Hematopoietic multipotent progenitor cell treated with erythropoietin and hydrocortisone succinate and interleukin-3 and kit ligand, for 17 days (in vitro differentiated cells): ENCODE data around the gene PPP1R1B.

ENCODE experiments used
- DNase-seq: peaks from one replicate; pipeline ENCODE4 v3.0.0-alpha.2; 2015; ENCODE audit warnings: low spot score

Gene PPP1R1B

DNA sequence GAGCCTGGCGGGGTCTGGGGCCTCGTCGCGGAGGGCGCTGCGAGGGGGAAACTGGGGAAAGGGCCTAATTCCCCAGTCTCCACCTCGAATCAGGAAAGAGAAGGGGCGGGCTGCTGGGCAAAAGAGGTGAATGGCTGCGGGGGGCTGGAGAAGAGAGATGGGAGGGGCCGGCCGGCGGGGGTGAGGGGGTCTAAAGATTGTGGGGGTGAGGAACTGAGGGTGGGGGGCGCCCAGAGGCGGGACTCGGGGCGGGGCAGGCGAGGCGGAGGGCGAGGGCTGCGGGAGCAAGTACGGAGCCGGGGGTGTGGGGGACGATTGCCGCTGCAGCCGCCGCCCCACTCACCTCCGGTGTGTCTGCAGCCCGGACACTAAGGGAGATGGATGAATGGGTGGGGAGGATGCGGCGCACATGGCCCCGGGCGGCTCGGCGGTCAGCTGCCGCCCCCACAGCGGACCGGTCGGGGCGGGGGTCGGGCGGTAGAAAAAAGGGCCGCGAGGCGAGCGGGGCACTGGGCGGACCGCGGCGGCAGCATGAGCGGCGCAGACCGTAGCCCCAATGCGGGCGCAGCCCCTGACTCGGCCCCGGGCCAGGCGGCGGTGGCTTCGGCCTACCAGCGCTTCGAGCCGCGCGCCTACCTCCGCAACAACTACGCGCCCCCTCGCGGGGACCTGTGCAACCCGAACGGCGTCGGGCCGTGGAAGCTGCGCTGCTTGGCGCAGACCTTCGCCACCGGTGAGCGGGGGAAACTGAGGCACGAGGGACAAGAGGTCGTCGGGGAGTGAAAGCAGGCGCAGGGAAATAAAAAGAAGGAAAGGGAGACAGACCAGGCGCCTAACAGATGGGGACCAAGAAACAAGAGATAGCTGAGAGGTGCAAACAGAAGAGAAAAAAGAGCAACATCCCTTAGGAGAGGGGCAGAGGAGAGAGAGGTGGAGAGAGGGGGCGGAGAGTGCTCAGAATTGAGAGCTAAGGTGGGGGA, 41.5 kb downstream of the PPP1R1B start, which contains the start of gene PNMT:
PNMT (plus strand) TSS at position 509 of the 980 bp plus-strand sequence; CDS start at position 532, 23 bp downstream.
- DNase-seq: peak; percentile 38

DNA sequence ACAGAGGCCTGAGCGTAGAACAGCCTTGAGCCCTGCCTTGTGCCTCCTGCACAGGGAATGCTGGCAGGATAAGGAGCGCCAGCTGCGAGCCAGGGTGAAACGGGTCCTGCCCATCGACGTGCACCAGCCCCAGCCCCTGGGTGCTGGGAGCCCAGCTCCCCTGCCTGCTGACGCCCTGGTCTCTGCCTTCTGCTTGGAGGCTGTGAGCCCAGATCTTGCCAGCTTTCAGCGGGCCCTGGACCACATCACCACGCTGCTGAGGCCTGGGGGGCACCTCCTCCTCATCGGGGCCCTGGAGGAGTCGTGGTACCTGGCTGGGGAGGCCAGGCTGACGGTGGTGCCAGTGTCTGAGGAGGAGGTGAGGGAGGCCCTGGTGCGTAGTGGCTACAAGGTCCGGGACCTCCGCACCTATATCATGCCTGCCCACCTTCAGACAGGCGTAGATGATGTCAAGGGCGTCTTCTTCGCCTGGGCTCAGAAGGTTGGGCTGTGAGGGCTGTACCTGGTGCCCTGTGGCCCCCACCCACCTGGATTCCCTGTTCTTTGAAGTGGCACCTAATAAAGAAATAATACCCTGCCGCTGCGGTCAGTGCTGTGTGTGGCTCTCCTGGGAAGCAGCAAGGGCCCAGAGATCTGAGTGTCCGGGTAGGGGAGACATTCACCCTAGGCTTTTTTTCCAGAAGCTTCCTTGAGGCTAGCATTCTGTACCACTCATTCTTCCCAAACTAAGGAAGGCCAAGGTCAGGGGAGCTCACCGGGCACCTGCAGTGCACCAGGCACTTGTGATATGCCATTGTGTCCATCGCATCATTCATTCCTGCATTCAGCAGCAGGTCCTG, 43.4 kb downstream of the PPP1R1B start:
- DNase-seq: no peak

DNA sequence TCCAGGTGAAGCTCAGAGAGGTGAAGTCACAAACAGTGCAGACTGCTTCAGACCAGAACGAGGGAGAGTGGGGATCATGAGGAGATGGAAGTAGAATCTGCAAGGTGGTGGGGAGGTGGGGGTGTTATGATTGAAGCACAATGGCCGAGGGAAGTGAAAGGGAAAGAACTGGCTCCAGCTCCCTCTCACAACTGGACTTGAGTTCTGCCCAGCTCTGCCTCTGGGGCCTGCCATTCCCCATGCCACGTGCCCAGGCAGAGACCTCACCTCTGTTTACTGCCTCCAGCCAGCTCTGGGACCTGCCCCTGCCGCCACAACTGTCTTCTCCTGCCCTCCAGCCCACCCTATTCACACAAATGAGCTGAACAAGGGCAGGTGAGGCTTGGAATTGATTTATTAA, 44.0 kb downstream of the PPP1R1B start:
- no peak for DNase-seq

DNA sequence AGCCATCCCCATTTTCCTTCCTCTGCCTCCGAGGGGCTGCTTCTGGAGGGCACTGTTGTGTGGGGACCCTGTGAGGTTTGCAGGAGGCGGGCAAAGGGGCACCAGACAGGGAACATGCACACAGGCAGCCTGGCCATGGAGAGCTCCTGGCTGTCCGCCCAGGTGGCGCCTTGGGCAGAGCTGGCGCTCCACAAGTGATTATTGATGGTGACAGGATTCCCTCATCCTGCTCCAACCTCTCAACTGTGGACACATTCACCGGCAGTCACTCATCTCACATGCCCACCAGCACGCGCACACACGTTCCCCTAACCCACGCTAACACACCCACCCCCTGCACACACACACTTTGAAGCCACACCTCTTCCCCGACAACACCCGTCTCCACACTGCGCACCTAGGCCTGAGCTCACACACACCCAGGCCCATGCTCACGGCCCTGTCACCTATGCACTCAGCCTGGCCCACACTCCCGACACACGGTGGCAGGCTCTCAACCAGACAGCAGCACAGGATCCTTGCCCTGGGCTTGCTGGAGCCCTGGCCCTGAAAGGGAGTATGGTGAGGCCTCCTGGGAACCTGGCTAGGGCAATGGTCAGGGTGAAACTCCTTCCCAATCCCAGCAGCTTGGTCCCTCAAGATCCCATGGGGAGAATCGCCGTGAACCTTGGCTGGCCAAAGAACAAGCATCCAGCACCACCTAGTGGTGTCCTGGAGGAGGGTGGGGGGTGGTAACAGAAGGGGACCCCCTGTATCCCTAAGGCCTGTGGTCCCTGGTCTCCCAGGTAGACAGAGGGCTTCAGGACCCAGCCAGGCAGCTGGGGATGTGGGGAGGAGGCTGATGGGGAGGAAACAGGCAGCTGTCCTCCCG, 45.1 kb downstream of the PPP1R1B start:
- no peak for DNase-seq

- DNase-seq: no peak
These were observed 46.0 kb downstream of the PPP1R1B start for GRCh38 chr17:39672522-39673334.

DNA sequence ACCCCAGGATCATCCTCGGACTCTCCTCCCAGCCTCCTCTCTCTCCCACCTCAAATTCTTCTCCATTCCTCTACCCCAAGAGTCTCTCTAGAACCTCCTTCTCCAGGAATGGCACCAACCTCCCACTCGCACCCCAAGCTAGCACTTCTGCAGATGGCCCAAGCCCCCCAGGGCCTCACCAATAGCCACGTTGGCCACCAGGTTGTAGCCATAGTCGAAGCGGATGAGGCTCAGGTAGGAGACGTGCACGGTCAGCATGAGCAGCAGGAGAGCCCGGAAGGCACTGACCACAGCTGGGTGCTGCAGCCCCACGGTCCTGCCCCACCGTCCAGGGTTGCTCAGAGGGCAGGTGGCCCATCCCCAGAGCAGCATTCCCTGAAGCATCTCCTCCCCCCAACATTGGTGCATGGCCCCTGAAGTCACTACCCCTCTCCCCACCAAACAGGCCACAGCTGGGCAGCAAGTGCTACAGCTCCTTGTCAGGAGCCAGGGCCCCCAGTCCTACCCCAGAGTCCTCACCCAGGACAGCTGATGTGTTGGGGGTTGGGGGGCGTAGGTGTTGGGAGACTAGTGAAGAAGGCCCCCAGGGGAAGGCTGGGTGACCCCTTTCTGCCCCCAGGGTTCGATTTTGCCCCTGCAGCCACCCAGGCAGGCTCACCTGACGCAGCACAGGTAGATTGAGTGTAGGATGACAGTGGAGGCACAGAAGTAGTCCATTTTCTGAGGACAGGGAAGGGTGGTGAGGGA, 46.8 kb downstream of the PPP1R1B start:
- no peak for DNase-seq

DNA sequence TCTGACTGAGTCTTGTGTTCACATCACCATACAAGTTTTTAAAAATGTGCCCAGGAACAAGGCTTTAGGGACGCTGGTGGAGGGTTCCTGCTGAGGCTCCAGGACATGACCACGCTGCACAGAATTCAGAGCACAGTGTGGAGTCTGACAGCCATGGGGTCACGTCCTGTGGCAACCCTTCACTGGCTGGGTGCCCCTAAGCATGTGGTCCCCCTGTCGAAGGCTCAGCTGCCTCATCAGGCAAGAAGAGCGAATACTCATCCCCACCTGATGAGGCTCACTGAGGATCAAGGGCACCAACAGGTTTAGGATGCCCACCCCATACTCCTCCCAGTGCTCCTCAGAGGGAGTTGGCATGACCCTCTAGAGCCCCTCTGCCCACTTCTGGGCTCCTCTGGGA, 47.4 kb downstream of the PPP1R1B start:
- no peak for DNase-seq

DNA sequence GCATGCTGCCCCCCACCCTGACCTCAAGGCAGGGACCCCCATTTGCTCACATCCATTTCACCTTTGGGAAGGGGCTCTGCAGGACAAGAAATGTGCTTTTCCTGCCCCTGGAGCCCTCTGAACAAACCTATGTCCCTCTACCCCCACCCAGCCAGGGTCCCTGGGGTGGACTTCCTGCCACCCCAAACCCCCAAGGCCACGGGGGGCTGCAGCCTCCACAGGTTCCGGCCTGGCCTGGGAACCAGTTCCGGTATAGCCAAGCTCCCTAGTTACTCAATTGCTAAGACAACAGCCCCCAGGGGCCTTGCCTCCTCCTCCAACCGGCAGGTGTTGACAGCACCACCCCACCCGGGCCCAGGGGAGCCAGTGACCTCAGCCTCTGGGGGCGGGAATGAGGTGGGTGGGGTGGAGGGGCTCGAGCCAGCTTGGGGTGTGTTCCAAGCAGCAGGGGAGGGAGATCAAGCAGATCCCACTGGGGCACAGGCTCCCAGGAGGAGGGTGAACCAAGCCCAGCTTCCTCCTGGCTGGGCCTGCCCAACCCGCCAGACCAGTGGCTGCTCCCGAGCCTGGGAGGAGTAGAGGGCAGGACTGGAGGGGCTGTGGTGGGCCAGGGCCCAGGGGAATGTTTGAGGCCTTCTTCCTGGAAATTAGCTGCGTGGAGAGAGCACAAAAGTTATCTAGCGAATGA, 48.1 kb downstream of the PPP1R1B start:
- DNase-seq: no peak

- no peak for DNase-seq
These were observed 48.8 kb downstream of the PPP1R1B start for GRCh38 chr17:39675390-39676082.

DNA sequence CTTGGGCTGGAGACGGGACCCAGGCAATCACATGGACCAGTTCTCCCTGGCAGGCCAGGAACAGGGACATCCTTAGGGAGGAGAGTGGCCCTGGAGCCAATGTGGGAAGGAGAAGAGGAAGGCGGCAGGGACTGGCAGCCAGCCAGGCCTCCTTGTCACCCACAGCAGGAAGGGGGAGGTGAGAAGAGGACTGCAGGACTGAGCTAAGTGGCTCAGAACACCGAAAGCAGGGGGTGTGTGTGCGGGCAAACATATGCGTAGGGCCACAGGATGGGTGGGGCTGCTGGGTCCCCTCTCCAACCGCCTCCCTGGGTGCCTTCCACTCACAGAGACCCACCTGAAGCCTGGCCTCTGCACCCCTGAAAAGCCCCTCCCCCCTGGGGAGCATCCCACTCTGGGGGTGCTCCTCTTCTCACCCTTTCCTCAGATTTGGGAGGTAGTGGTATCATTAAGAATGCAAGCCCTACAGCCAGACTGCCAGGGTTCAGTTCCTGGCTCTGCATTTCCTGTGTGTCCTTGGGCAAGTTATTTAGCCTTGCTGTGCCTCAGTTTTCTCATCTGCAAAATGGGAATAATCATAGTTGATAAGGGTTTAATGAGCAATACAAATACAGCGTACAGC, 49.6 kb downstream of the PPP1R1B start:
- DNase-seq: peak; percentile 12

DNA sequence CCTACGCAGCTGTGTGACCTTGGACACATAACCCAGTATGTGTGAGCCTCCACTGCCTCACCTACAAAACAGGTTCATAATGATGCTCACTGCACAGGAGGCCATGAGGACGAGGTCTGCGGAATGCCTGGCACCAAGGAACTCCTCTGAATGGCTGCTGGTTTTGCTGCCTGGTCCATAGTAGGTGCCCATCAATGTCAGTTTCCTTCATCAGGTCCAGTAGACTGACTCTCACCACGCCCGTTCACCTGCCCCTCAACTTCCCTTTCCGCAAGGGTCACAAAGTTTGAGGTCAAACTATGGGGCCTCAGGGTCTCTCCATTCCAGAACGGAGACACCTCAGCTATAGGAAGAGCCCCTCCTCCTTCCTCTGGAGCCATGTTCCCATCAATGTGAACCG, 50.3 kb downstream of the PPP1R1B start:
- no peak for DNase-seq

DNA sequence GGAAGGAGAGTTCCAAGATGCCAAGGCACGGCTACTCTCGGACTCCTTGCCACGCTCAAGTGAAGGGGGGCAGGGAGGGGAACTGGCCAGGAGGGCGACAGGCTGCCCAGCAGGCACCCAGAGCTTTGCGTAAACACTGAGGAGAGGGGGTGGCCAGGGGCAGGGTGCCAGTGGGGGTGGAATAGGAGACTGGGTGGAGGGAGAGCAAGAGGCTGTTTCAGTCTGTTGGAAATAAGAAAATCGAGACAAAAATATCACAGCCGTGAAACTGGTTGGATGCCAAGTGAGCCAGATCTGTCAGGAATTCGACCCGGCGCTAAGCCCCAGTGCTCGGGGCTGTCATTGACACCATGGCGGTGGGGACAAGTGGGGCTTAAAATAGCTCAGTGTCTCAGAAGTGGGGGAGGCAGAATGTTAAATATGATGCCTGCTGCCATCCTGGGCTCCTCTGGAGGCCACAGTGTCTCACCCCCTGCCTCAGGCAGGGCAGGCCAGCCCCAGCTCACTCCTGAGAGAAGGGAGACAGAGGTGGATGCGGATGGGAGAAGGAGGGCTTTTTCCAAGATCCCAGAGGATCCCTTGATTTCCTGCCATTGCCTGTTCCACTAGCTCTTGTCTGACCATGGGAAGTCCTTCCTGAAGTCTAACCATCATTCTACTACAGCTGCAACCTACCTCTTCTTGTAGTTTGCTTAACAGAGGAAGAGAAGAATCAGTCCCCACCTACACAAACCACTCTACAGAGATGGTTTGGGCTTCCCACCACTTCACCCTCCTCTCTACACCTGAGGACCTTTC, 51.0 kb downstream of the PPP1R1B start:
- no peak for DNase-seq

- no peak for DNase-seq
These were observed 51.8 kb downstream of the PPP1R1B start for GRCh38 chr17:39678340-39679116.

GRCh38 chr17:39679521-39680192, 52.9 kb downstream of the PPP1R1B start:
- DNase-seq: peak; percentile 10

DNA sequence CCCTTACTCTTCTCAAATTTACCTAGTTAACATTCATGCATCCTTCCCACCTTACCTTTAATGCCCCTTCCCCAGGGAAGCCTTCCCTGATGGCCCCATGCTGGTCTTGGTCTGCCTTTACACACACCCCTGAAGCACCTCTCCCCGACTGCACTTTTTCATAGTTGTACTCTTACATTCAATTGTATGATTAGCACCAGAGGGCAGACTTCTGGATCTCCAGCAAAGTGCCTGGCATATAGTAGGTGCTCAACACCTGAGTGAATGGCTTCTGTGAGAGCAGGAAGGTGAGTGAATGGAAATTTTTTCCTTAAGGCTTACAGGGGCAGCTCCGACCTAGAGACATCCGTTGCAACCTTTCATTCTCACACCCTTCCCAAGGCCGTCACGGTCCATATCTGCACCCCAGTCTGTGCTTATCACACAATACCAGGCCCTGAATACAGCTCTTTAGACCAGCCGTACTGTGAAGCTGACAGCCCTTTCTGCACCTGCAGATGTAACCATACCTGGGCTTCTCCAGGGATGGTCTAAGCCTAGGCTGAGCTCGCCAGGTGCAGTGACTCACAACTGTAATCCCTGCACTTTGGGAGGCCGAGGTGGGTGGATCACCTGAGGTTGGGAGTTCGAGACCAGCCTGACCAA, 56.7 kb downstream of the PPP1R1B start:
- DNase-seq: peak; percentile 26
